HT-29 (cell line): Measurements from ENCODE around the gene BABAM1. TPM values are rescaled to one million over a fixed set of nuclear protein-coding genes. Genes with fewer than 3 reads are reported as not detected.
A peak's percentile ranks its signal among the peaks of the same experiment; 100 is the strongest.

Experiments used
- DNase-seq: peaks from one replicate; pipeline ENCODE4 v3.0.0-alpha.2; 2015; ENCODE audit warnings: low spot score
- total RNA-seq: library from RNA; depleted of rRNA; stranded (reverse); fragments of >200 nt; shearing (Covaris generic); gene quantifications from 2 replicates; pipeline ENCODE4 v1.2.3, GENCODE V29; 2014

The BABAM1 gene
- total RNA-seq, 1 experiment from 2014 or later, result 98.6 TPM

DNA sequence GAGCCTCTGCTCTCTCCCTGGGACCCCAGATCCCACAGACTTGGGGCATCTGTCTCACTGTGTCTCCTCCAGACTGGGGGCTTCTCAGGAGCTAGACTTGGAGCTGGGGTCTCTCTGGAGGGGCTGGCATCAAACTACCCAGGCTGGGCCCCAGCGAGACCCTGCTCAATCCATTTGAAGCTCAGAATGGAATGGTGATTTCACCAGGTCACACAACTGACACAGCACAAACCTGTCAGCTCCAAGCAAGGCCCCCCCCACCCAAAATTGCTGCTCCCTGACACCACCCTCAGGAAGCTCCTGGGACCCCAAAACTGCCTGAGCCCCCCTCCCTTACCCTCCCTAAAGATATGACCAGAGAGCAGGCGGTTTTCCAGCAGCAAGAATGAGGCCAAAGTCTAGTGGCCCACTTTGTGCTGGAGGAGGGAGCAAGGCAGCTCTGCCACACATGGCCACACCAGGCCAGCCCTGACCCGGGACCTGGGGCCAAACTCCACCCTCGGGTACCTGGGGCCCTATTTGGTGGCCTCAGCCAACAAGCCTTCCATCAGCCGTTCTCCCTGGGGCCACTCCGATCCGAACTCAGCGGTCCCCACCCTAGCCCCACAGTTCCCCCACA, 23.9 kb upstream of the BABAM1 start:
- DNase-seq, result no peak

DNA sequence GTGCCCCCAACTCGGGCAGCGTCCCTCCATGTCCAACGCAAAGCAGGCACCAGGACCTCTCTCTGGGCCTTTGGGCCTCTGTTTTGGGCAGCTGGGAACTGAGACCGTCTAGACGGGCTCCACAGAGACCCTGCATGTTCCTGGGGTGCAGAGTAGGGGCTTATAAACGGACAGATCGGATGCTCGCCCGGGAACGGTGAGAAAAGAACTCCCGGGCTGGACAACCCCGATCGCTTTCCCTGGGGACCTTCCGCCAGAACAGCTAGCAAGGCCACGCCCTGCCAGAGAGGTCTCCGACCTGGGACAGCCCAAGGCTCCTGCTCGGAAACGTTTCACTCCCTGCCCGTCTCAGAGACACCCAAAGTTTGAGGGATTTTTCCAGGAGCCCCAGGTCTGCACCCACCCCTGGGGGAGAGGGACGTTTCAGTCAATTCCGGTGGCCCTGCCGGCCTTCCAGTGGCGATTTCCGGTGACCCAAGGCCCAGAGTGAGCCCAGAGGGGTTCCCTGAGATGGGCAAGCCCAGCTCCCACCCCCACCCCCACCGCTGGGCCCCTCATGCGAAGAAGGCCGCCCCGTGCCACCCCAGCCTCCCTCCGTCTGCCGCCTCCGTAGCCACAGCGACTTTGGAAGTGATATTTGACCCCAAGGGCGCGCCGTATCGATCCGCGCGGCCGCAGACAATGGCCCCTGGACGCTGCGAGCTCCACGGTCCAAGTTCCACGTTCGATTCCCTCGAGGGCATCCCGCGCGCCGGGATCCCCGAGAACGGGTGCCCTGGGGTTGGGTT, 23.2 kb upstream of the BABAM1 start:
- peak; percentile 47 for DNase-seq

DNA sequence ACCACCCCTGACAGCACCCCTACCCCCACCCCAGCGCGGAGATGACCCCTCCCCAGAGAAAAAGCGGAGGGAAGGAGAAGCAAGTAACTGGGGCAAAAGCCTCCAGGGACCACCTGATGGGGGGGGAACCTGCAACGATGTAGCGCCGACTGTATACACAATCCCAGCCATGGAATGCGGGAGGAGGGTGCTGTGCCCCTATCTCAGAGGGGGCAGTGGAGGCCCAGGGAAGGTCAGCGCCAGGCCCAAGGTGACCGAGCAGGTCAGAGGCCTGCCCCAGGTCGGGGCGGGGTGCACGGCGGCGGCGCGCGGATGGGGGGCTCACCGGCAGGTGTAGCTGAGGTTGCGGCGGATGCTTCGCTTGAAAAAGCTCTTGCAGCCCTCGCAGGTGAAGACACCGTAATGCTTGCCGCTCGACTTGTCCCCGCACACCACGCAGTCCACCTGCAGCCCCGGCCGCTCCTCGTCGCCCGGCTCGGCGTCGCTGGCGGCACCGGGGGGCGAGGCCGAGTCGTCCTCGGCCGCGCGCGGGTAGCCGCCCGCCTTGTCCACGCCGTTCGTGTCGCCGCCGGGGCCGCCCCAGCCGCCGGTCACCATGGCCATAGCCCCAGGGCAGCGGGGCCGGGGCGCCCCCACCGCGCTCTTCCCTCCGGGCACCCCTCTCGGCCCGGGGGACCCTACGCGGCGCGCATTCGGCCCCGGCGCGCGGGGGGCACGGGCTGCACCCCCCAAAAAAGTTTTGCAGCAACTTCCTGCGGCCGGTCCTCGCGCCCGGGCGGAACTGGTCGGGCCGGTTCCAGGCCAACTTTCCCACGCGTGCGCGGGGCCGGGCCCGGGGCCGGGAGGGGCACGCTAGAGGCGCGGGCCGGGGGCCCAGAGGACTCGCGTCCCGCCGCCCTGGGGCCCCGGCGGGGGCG, 22.4 kb upstream of the BABAM1 start:
- no peak for DNase-seq

DNA sequence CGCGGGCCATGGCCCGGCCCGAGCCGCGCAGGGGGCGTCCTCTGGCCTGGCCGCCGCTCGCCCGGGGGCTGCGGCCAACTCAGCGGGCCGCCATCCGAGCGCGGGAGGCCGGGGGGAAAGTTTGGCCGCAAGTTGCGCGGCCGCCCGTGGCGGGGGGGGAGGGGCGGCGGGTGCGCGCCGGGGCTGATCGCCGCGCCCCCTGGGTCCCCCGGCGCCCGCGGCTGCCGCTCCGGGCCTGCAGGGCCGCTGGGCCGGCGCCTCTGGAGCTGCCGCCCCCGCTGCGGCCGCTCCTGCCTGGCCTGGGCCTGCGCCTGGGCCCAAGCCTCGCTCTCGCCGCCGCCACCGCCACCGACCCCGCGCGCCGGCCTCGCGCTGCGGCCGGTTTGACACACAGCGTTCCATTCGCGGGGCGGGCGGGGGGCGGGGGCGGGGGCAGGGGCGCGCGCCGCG, 21.7 kb upstream of the BABAM1 start, which contains the start of gene NR2F6:
Gene NR2F6, minus strand, starts transcription at position 385 of the 450 bp plus-strand sequence. CDS start 699 bp downstream, outside the sequence.
- no peak for DNase-seq

DNA sequence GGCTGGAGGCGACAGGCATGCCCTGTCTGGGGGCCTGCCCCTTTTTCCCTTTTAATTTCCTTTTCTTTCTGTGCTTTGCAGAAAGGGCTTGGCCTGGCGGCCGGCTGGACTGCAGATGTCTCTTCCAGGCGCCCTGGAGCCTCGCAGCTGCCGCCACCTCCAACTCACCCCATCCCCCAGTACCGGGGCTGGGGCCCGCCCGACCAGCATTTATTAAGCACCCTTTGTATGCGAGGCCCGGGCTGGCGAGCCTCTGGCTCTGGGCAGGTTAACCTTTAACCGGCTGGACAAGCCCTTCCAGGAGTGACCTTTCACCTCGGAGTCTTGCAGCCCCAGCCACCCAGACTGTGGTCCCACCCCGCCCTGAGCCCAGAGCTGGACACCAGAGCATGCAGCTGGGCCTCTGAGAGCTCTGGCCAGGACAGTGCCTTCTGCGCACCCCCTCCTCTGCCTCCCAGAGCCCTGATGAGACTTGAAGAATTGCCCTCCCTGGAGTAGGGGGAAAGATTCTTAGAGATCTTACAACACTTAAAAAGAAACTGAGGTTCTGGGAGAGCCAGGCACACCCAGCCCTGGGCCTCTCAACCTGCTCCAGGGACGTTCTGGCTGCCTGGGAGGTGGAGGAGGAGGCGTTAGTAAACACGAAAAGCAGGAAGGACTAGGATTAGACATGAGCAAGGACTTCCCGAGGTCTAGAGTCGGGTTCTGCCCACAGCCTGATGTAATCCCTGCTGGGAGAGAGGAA, 20.4 kb upstream of the BABAM1 start:
- peak; percentile 60 for DNase-seq

DNA sequence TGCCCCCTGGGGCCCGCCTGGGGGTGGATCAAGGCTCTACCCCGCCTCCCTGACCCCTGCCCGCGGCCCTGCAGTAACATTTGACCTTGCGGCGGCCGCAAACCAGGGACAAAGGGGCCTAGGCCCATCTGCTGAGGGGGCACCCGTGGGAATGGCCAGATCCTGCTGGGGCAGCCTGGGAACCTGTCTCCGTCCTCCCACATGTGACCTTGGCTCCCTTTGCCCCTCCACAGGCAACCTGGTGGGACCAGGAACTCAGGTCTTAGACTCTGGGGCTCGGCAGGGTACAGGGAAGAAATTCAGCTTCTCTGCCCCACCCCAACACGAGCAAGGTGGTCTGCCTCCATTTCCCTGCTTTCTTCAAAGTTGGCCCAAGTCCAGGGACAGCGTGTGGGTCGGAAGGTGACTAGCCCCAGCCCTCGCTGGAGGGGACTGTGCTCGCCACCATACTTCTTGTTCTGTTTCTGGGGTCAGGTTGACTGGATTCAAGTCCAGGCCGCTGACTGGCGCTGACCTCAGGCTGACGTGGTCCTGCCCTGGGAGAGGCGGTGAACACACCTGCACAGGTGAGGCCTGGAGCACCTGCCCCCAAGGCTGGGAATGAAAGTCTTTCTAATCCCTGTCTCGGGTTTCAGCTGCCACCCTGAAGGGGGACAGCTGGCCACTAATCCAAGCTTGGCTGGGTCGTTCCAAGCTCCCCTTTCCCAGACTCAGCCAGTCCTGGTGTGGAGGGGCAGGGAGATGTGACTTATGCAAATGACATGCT, 19.0 kb upstream of the BABAM1 start:
- DNase-seq, result no peak

DNA sequence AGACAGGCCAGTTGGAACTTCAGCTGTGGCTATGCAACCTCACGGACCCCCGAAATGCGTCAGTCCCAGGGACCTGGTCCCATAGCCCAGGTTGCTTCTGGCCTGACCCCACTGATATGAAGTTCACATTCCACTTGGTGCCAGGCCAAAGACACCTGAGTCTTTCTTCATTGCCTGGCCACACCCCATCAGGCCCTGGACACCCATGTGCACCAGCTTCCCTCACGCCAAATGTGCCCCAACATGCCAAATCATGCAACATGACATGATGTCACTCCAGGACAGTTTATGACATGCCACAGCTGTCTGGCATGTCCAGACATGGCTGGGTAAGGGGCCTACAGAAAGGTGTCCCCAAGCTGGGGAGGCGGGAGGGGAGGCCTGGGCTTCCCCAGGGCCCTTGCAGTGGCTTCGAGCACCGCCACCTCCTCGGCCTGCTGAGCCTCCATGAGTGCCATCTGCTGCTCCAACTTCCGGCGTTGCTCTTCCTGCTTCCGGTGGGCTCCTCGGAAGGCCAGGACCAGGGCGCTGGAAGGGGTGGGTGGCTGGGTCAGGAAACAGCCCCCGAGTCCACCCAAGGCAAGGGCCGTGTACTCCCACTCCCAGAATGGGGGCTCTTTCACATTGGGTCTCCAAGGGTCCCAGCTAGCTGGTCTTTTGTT, 17.2 kb upstream of the BABAM1 start:
- no peak for DNase-seq

DNA sequence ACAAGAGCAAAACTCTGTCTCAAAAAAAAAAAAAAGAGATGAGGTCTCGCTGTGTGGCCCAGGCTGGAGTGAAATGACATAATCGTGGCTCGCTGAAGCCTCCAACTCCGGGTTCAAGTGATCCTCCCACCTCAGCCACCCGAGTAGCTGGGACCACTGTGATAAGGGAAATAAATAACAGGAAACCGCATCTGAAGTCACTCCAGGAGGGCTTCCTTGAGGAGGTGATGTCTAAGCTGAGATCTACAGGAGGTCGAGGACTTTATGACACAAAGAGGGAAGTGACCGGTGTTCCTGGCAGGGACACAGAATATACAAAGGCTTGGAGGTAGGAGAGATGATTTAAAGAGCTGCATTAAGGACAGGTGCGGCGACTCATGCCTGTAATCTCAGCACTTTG, 12.6 kb upstream of the BABAM1 start:
- no peak for DNase-seq

DNA sequence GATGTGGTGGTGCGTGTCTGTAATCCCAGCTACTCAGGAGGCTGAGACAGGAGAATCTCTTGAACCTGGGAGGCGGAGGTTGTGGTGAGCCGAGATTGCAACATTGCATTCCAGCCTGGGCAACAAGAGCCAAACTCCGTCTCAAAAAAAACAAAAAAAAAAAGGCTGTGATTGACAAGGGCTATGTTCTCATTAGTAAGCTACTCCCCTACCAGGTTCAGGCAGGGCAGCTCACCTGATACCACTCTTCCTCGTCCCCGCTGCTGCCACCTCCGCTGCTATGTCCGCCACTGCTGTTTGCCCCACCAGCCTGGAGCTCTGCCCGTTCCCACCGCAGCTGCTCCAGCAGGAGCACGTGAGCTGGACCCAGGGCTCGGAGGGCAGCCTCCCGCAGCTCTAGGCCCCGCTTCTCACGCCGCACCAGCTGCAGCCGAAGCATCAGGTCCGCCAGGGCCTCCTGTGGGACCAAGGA, 12.1 kb upstream of the BABAM1 start:
- DNase-seq, result no peak

DNA sequence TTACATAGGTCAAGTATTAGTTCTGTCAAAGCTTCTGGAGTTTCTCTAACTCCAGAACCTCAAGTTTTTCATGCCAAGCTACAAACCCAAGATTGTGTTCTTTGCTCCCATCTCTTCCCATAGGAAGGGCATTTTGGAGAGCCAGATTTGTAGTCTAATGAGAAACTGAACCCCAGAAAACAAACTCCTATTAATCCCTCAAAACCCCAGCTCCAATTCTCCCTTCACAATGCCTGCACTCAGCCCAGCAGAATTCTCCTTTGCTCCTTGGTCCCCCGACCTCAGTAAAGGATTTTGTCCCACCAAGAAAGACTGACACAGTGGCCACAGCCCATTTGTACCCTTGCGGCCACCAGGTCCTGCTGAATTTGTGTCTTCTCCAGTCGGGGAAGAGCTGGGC, 11.1 kb upstream of the BABAM1 start:
- no peak for DNase-seq

DNA sequence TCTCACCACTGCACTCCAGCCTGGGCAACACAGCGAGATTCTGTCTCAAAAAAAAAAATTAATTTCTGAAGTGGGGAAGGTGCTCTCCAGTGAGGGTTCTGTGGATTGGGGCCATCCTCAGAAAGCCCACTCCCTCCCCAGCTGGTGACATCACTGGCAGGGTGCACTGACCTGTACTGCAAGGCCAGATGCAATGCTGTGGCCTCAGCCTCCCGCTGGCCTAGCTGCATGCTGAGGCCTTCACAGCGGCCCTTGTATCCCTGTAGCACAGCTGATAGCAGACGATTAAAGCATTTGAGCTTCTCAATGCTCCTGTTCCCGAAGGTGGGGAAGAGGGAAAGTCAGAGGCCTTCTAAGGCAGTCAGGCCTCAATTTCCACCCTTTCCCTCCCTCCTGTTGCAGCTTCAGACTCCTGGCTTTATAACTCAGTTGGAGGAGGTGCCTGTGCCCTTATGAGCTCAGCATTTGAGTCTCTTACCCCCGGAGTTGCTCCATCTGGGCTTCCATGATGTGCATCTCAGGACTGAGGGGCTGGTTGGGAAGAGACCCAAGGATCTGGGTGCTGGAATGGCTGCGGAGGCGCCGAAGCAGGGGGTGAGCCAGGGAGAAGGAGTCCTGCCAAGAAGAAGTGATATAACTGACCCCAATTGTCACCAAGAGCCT, 8.0 kb upstream of the BABAM1 start:
- no peak for DNase-seq

DNA sequence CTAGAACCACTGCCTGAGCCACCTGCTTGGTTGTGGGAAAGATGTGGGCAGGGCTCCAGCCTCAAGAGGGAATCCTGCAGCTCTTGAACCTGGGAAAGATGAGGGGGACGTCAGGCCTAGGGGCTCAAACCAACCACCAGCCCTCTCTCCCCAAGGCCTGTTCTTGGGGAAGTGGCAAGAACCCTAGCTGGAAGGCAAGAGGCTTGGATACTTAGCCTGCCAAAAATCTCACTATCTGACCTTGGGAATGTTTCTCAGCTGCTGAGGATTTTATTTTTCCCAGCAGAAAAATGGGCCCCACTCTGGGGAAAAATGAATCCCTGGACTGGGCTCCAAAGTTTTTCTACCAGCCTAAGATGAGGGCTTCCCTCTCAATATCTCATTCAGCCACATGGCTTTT, 7.3 kb upstream of the BABAM1 start:
- DNase-seq, result no peak

DNA sequence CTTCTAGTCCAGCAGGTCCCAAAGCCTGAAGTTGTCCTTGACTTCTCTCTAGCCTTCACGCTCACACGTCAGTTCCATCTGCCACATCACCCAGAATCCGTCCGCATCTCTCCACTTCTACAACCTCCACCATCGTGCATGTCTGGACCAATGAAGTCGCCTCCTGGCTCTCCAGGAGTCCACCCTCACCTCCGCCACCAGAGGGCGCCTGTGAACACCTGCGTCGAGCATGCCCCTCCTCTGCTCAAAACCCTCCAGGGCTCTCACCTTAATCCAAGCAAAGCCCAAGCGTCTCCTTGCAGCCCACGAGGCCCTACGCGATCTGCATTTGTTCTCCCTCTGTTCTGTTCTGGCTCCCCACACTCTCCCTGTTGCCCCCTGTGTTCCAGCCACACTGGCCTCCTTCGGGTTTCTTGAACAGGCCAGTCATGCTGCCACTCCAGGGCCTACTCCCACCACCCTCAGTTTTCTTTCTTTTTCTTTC, 6.4 kb upstream of the BABAM1 start:
- peak; percentile 80 for DNase-seq

DNA sequence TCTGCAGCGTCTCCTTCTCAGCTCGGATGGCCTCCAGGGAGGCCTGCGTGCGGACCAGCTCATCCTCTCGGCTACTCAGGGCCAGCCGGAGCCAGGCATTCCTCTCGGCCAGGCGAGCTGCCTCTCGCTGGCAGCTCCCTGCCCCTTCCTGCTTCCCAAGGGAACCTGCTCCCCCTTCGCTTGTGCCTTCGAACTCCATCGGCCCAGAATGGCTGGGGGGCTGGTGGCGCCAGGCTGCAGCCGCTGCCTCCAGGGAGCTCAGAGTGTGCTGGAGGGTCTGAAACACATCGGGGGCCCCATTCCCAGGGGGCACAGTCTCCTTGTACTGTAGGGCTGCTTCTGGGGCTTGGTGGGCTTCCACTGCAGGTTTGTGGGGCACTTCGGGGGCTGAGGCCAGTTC, 4.7 kb upstream of the BABAM1 start:
- no peak for DNase-seq

DNA sequence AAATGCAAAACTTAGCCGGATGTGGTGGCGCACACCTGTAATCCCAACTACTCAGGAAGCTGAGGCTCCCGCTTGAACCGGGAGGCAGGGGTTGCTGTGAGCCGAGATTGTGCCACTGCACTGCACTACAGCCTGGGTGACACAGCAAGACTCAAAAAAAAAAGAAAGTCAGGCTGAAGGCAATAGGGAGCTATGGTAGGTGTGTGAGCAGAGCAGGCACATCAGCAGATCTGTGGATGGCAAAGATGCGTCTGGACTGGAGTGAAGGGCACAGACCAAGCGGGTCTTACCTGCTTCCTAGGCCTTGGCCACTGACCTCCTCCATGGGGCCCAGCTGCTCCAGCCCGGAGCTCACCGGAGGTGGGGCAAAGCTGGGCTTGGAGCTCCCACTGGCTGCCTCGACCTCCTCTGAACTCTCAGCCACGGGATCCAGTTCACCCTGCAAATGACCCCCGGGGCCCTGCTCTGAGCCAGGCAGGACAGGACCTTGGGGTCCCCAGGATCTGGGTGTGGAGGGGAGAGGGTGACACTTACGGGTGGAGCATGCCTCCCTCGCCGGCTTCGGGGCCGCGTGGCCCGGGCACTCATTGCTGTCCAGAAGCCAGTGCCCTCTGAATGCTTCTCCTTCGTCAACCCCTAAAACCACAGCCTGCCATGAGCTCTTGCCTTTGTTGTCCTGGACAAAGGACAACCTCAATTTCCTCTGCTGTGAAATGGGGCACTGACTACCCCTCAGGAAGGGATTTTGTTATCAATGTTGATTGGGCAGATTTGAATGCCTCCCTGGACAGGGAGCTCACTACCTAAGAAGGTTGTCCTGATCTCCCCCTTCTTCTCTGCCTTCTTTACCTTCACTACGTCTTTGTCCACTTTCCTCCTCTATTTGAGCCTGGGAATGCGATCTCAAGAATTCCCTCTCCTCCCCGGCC, 3.3 kb upstream of the BABAM1 start:
- DNase-seq, result no peak

DNA sequence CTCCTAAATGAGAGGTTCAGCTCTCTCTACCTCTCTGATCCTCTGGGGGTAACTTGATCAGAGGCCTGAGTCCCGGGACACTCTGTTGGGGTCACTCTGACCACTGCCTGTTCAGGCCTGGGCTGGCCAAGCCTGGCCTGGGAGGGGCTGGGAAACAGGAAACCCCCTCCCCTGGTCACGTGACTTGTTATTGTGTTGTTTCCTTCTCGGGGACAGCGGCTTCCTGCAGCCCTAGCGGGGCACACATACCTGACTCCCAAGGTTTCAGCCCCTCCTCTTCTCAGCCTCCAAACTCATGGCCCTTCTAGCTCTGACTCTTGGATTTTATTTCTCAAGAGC, 2.6 kb upstream of the BABAM1 start, which contains the start of gene USHBP1:
Gene USHBP1, minus strand, starts transcription at position 105 of the 339 bp plus-strand sequence. CDS start 446 bp downstream, outside the sequence.
- DNase-seq, result no peak

DNA sequence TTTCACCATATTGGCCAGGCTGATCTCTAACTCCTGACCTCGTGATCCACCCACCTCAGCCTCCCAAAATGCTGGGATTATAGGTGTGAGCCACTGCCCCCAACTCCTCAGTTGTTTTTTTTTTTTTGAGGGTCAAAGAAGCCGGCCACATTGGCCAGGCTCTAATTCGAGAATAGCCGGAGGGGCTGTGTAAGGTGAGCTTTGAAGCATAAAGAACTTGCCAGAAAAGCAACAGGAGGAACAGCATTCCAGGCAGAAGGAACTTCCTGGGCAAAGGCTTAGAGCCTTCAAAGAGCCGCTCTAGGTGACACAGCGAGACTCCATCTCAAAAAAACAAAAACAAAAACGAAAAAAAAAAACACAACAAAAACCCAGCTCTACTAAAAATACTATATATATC, 1.2 kb upstream of the BABAM1 start:
- DNase-seq, result no peak

DNA sequence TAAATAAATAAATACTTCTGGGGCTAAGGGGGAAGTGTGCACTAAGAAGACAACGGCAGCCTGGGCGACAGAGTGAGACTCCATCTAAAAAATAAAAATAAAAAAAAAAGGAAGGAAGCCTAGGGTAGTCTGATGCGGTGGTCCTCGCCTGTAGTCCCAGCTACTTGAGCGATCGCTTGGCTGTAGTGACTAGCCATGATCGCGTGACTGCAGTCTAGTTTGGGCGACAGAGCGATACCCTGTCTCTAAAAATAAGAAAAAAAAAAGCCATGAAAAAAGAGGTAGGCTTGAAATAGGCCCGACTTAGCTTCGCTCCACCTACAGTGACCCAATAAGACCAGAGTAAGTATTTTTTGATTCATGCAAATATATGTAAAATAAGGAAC, 661 bp upstream of the BABAM1 start:
- DNase-seq, result no peak
